Measurements from ENCODE around the gene RPRD1A. TPM values are rescaled to one million over a fixed set of nuclear protein-coding genes. Genes with fewer than 3 reads are reported as not detected.
A peak's percentile ranks its signal among the peaks of the same experiment; 100 is the strongest.
"Not testable (repeated sequence)": the region's sequence is repeated elsewhere in the genome, so short reads cannot be mapped to it uniquely, and the experiment has no call there.

Gene RPRD1A
- total and polyA plus RNA-seq, 2 experiments from 2014 or later = 23.3 to 68.0 TPM

GRCh38 chr18:36066686-36067054 lies 689 bp downstream of the RPRD1A start:
- no peak for DNase-seq (ENCODE audit: low spot score)

GRCh38 chr18:36066001-36066400 lies 1.4 kb downstream of the RPRD1A start:
- no peaks in the 10 kb centered on the region for H3K27me3 ChIP-seq
- H4K20me1 ChIP-seq (ENCODE audit: insufficient read depth, poor library complexity, severe bottlenecking) = peaks cover 20% of the 10 kb centered on the region
- 28% methylated on average over 5 of the region's 5 CpGs for WGBS (ENCODE audit: low lambda C conversion rate, missing lambda C conversion rate)
- H3K9me2 ChIP-seq (replicated peaks; ENCODE audit: insufficient read depth) = no peaks in the 10 kb centered on the region
- peaks cover 8% of the 10 kb centered on the region for H3K4me1 ChIP-seq (ENCODE audit: insufficient read depth)
- H3K9me3 ChIP-seq (ENCODE audit: low read depth) = no peaks in the 10 kb centered on the region
- no peak overlapping the region for H2AFZ ChIP-seq
- no peak for DNase-seq (ENCODE audit: low spot score)
- TF ChIP-seq EZH2phosphoT487 (IDR thresholded peaks at IDR 0.05; ENCODE audit: low read depth, severe bottlenecking, unreplicated experiment) (no peak), EZH2 (IDR thresholded peaks at IDR 0.05; ENCODE audit: borderline replicate concordance) (no peak), CTCF (IDR thresholded peaks at IDR 0.05; ENCODE audit: poor library complexity) (no peak)
- peak overlapping the region; percentile 96 for H3K27ac ChIP-seq
- peaks cover 56% of the 10 kb centered on the region for H3K79me2 ChIP-seq
- H3K4me2 ChIP-seq = peak overlapping the region; percentile 81
- no peaks in the 10 kb centered on the region for H3K36me3 ChIP-seq (replicated peaks; ENCODE audit: insufficient read depth, low read depth)
- H3K4me3 ChIP-seq = peak overlapping the region; percentile 90

More at GRCh38 chr18:36066686-36067054, 689 bp downstream of the RPRD1A start:
- Histone ChIP-seq H3K27ac (peak overlapping the region; percentile 96), H3K79me2 (peaks cover 50% of the 10 kb centered on the region), H3K36me3 (replicated peaks; ENCODE audit: insufficient read depth, low read depth) (no peaks in the 10 kb centered on the region), H3K4me2 (peak overlapping the region; percentile 81), H3K27me3 (no peaks in the 10 kb centered on the region), H4K20me1 (ENCODE audit: insufficient read depth, poor library complexity, severe bottlenecking) (peaks cover 15% of the 10 kb centered on the region), H3K9me3 (ENCODE audit: low read depth) (no peaks in the 10 kb centered on the region), H2AFZ (peak overlapping the region; percentile 92), H3K4me3 (peak overlapping the region; percentile 90), H3K4me1 (ENCODE audit: insufficient read depth) (peaks cover 8% of the 10 kb centered on the region), H3K9me2 (replicated peaks; ENCODE audit: insufficient read depth) (no peaks in the 10 kb centered on the region)
- TF ChIP-seq EZH2 (IDR thresholded peaks at IDR 0.05; ENCODE audit: borderline replicate concordance) (no peak), EZH2phosphoT487 (IDR thresholded peaks at IDR 0.05; ENCODE audit: low read depth, severe bottlenecking, unreplicated experiment) (no peak), CTCF (IDR thresholded peaks at IDR 0.05; ENCODE audit: poor library complexity) (no peak)
- WGBS (ENCODE audit: low lambda C conversion rate, missing lambda C conversion rate) = 0% methylated on average over 5 of the region's 5 CpGs

GRCh38 chr18:36064809-36065079 lies 2.6 kb downstream of the RPRD1A start:
- H3K79me2 ChIP-seq = peaks cover 69% of the 10 kb centered on the region
- not testable (repeated sequence) for H3K9me2 ChIP-seq (replicated peaks; ENCODE audit: insufficient read depth); H3K36me3 ChIP-seq (replicated peaks; ENCODE audit: insufficient read depth, low read depth); H3K9me3 ChIP-seq (ENCODE audit: low read depth); H3K4me1 ChIP-seq (ENCODE audit: insufficient read depth); H3K27ac ChIP-seq; H3K4me3 ChIP-seq; H3K27me3 ChIP-seq; H3K4me2 ChIP-seq; DNase-seq (ENCODE audit: low spot score); H2AFZ ChIP-seq
- WGBS (ENCODE audit: low lambda C conversion rate, missing lambda C conversion rate) = 93% methylated on average over 9 of the region's 9 CpGs
- peaks cover 30% of the 10 kb centered on the region for H4K20me1 ChIP-seq (ENCODE audit: insufficient read depth, poor library complexity, severe bottlenecking)

- Histone ChIP-seq H3K4me2 (no peak overlapping the region), H2AFZ (no peak overlapping the region), H3K27me3 (no peaks in the 10 kb centered on the region), H4K20me1 (ENCODE audit: insufficient read depth, poor library complexity, severe bottlenecking) (peaks cover 34% of the 10 kb centered on the region), H3K9me3 (ENCODE audit: low read depth) (no peaks in the 10 kb centered on the region), H3K79me2 (peaks cover 74% of the 10 kb centered on the region), H3K4me3 (no peak overlapping the region), H3K36me3 (replicated peaks; ENCODE audit: insufficient read depth, low read depth) (no peaks in the 10 kb centered on the region), H3K4me1 (ENCODE audit: insufficient read depth) (peaks cover 8% of the 10 kb centered on the region), H3K9me2 (replicated peaks; ENCODE audit: insufficient read depth) (no peaks in the 10 kb centered on the region), H3K27ac (no peak overlapping the region)
- no peak for TF ChIP-seq EZH2phosphoT487 (IDR thresholded peaks at IDR 0.05; ENCODE audit: low read depth, severe bottlenecking, unreplicated experiment)
- TF ChIP-seq EZH2 (IDR thresholded peaks at IDR 0.05; ENCODE audit: borderline replicate concordance) = no peak
- no peak for TF ChIP-seq CTCF (IDR thresholded peaks at IDR 0.05; ENCODE audit: poor library complexity)
- no peak for DNase-seq (ENCODE audit: low spot score)
- 97% methylated on average over 31 of the region's 31 CpGs for WGBS (ENCODE audit: low lambda C conversion rate, missing lambda C conversion rate)
Observed at GRCh38 chr18:36064027-36064808, 3.1 kb downstream of the RPRD1A start.

Data from hepatocyte (in vitro differentiated cells).